ENCODE measurements around the gene MICAL2.
"Not testable (repeated sequence)": the region's sequence is repeated elsewhere in the genome, so short reads cannot be mapped to it uniquely, and the experiment has no call there.

MICAL2 gene

DNA sequence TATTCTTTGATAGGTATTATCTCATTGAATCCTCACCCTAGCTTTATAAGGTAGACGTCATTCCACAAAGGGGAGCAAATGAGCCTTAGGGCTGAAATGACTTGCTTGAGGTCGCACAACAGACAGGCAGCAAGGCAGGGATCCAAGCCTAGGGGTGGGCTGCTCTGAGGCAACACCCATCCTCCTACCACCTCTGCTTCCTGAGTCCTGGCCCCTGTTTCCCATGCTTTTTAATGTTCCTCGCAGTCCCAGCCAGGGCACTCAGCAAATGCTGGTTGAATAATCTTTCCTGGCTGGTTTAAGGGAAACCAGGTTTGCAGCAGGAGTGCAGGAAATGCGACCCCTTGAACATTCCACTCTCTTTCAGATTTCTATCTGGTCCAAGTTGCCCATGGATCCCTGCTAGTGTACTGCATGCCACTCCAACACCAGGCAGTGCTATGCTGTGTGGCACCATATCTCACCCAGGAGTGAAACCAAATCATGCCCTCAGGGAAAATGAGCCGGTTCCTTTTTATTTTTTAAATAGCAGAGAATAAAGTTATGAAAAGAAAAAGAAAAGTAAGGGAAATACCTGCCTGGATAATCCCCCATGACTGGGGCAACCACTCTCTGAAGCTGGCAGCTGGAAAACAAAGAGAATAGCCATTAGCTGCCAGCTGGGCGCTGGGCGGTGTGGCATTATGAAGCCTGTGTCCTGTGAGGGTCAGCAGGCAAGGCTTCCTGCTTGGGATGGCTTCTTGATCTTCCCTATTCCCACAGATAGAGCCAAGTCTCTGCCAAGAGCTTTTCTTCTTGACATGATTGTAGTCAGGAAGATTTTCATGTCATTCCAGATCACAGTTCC, 21.8 kb downstream of the MICAL2 start:
- in situ Hi-C loops (cut with MboI; ENCODE audit: low sequenced_read_pairs) = no loop called here

DNA sequence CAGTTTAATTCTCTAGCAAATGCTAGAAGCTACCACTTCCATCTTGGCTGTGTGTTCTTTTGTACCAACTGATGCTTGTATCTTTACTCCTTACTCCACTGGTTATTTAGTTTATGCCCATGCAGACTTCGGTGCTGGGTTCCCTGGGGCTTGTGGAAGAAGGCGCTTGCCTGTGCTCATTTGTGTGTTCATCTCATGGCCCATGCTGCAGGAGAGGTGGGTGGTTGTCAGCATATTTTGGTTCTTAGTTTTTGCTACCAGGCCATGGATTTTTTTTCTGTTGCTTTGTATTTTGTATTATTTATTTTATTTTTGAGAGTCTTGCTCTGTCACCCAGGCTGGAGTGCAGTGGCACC, 22.4 kb downstream of the MICAL2 start:
- in situ Hi-C loops (cut with MboI; ENCODE audit: low sequenced_read_pairs) = no loop called here

DNA sequence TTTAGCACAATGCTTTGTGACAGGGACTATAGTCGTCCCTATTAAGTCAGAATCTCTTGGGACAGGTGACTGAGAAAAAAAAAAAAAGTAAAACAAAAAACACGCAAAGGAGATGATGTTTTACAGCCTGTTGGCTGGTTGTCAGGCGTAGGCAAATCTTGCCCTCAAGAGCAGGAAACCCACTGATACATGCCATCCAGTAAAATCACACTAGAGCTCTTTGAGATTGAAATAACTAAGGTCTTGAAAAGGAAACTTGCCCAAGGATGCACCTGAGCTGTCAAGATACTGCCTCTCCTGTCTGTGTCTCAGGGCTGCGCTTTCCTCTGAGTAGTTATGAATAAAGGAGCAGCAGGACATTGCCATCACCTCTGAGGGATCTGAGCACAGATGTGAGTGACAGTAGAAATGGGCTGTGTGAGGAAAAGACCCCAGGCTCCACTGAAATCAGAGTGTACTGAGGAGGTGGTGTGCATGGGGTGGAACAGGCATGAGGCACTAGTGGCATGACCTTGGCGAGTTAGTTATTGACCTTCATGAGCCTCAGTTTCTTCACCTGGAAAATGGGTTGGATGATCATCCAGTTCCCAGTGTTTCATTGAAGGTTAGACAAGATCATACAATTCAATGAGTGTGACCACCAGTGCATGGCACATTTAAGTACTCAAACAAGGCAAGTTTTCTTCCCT, 23.3 kb downstream of the MICAL2 start:
- in situ Hi-C loops (cut with MboI; ENCODE audit: low sequenced_read_pairs) = no loop called here

DNA sequence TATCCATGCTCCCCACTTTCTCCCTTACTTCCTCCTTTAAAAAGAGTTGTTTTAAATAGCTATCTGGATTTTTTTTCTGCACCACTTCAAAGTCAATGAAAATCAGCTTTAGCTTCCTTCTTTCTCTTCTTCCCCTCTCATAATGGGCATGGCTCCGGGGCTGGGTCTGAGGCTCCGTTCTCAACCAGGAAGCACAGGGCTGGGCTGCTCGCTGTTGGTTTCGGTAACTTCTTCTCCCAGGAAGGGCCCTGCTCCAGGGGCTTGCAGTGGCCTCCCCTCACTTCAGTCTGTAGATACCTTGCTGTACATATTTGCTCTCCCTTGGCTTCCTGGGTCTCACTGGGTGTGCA, 23.8 kb downstream of the MICAL2 start:
- in situ Hi-C loops (cut with MboI; ENCODE audit: low sequenced_read_pairs) = no loop called here

DNA sequence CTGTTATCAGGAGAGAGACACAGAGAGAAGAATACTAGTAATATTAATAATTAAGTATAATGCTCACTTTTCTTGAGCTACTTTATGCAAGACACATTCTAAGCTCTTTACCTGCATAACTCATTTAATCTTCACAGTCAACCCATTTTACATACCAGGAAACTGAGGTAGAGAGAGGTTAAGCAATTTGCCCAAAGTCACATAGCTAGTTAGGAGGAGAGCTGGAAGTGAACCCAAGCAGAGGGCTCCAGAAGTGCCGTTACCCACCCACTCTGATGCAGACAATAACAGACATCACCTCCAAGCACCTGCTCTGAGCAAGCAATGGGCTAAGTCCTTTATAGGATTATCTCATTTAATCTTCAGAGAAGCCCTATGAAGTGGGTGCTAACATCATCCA, 24.8 kb downstream of the MICAL2 start:
- in situ Hi-C loops (cut with MboI; ENCODE audit: low sequenced_read_pairs) = no loop called here

DNA sequence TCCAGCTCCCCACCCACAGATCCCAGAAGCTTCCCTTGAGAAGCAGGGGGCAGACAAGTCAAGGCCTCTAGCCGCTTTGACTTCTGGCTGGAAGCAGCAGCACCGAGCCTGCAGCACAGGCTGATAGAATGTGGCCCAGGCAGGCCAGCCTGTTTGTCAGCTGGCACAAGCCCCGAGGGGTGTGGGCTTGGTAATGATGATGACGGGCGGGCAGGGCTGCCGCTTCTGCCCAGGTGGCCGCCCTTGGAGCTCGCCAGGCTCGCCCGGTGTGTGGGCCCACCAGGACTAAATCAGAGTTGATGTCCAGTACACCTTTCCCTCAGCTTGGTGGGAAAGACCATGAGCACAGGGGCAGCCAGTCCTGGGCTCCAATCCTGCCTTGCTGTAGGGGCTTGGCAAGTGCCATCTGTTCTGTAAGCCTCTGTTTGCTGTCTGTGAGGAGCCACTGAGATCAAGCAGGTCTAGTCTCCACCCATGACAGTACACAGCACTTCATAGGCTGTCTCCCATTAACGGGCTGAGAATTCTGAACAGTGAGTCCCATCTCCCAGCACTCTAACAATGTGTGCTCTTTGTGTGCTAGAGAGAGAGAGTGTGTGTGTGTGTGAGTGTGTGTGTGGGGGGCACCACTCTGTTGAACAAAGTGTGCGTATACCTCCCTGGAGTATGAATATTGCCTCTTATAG, 26.8 kb downstream of the MICAL2 start:
- in situ Hi-C loops (cut with MboI; ENCODE audit: low sequenced_read_pairs) = no loop called here

DNA sequence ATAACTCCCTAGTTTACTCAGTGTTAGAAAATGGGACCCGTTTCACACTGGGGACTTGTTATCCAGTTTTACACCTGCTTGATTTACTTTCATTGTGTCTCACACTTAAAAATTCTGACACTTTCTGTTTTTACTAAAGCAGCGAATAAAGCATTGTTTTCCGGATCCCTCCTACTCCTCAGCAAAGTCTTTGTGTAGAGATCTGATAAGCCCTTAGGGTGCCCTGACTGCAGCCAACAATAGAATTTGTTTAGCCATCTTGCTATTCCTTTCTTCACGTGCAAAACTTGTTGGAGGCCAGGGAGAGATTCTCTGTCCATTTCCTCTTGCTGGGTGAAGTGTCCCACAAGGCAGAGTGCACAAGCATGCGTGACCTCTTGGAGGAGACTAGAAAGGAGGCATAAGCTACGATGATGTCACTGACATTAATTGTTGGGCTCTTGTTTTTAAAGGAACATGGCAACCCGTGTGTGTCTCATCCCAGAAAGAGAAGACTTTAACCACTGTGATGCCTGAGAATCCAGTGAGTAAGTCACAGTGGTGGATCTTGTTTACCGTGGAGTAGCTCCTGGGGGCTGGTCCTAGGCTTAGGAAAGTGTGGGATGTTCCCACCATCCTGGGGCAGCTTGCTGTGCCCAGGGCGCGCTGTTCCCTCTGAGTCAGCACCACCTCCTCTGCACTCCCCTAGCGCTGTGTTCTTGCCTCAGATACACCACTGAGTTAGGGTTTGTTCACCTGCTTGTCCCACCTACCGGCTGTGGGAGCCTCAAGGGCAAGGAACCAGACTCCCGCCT, 27.7 kb downstream of the MICAL2 start:
- in situ Hi-C loops (cut with MboI; ENCODE audit: low sequenced_read_pairs) = no loop called here

DNA sequence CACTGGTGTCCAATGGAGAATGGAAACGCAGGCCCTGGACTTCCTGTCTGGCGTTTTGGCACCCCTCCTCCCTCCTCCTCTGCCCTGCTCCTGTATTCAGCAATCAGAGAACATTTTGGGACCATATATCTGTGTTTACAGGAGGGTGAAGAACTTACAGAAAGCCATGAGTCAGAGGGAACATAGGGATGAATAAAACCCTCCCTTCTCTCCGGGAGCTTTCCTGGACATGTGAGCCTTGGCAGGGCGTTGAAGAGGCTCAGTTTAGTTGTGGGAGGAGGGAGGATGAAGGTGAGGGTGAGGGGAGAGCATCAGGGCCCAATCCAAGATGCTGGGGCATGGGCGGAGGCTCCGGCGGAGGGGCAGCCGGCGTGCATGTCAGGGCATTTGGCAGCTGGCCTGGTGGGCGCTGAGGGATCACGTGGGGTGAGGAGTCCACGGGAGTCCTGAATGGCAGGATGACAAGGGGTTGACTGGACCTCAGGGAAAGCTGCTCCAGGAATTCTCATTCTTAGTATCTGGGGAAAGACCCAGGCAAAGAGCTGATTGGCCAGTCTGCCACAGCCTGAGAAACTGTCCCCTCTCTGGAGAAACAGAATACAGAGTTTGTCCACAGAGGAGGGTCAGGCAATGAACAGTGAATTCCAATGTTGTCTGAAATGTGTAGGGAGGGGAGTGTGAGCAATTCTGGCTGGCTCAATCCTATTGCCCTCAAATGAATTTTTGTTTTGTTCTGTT, 28.9 kb downstream of the MICAL2 start:
- in situ Hi-C loops (cut with MboI; ENCODE audit: low sequenced_read_pairs) = no loop called here

DNA sequence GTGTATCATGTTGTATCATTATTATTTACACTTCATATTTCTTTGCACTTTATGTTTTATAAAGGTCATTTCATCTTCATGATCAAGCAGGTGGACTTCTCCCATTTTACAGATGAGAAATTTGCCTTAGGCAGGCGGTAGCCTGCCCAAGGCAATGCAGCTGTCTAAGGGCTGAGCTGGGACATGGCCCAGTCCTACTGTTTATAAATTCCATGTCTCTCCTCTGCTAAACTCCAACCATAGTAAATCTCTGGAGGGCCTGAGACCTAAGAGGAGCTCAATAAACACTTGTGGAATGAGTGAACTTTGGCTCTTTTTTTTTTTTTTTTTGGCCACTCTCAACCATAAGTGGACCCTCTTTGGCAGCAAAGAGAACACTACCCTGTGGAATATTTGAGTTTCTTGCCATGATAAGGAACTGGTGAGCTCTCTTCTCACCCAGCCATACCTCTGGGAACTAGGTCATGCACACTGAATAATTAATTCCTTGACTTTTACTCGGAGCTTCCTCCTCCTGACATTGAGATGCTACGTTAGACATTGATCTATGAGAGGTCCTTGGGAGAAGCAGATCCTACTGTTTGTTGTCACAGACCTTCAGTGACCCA, 29.9 kb downstream of the MICAL2 start:
- in situ Hi-C loops (cut with MboI; ENCODE audit: low sequenced_read_pairs) = no loop called here

DNA sequence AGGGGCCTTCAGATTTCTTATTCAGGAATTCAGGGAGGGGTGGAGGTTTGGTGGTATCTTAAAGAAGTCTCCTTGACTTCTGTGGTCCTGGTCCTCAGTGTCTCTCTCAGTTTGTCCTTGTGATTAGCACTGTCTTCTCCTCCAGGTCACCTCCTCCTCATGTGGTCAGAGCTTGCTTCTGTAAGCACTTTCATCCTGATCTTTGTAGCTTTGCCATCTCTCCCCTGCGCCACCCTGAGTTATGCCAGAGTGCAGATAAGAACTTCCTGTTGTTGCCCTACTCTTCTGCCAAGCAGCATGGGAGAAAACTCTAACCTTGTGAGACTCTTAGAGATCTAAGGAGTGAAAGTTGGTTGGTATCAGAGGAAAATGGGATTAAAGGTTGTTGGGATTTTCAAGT, 30.9 kb downstream of the MICAL2 start:
- in situ Hi-C loops (cut with MboI; ENCODE audit: low sequenced_read_pairs) = no loop called here

DNA sequence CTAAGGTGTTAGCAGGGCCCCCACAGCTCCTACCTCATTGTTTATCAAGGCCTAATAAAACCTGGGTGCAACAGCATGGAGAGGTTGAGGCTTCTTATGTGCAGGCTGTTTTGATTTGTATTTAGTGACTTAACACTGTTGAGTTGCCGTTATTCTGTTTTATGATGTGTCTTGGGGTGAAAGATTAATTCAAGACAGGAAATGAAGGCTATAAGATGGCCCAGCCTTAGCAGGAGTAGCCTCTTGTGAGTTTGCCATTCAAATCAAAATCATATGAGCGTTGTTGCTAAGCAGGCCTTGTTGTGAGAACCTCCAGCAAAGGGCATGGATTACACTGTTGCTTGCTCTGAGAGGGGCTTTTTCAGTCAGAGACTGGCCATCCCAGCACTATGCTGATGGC, 31.8 kb downstream of the MICAL2 start:
- in situ Hi-C loops (cut with MboI; ENCODE audit: low sequenced_read_pairs) = no loop called here

DNA sequence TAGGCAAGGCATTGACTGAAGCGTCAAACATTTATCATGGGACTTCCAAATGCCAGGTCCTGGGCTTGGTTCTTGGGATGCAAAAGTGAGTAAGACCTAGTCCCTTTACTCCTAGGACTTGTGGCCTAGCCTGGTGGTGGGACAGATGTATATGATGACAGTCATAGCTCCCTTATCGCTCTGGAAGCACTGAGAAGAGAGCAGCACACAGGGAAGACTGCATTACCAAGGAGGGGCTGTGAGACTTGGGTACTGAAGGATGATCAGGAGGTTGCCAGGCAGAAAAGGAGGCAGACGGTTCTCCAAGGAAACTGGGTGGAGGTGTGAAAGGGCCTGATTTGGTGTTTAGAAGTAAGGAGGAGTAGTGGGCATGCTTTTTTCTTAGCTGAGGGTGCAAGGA, 32.5 kb downstream of the MICAL2 start:
- in situ Hi-C loops (cut with MboI; ENCODE audit: low sequenced_read_pairs) = no loop called here

DNA sequence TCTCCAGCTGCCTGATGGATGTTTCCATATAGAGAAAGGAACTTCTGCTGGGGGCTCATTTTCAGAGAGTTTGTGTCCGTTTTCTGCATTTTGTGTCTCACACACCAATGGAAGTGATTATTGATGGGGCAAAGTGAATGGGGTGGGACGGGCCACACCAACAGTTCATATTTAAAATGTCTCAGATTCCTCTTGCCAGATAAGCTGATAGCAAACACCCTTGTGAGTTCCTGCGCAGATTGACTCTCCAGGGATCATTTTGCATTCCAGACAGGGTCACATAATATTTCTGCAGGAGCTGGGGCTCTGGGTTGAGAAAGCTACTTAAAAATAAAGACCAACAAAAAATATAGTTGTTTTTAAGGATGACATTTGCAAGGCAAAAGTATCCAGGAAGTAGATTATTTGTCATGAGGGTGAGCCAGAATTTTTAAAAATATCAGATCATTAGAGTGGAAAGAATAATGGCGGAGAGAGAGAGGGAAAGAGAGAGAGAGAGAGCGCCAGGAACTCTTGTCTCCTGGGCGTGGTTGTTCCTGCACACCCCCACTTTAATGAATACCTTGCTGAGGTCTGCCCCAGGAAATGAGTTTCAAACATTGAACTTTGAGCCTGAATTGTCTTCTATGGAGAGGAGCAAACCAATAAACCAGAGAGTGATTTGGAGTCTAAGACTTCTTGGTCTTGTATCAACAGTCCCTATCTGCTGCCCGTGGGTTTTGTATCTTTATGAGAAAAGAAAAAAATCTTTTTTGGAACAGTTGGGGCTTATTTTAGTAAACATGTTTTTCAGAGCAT, 33.3 kb downstream of the MICAL2 start:
- in situ Hi-C loops (cut with MboI; ENCODE audit: low sequenced_read_pairs) = no loop called here

DNA sequence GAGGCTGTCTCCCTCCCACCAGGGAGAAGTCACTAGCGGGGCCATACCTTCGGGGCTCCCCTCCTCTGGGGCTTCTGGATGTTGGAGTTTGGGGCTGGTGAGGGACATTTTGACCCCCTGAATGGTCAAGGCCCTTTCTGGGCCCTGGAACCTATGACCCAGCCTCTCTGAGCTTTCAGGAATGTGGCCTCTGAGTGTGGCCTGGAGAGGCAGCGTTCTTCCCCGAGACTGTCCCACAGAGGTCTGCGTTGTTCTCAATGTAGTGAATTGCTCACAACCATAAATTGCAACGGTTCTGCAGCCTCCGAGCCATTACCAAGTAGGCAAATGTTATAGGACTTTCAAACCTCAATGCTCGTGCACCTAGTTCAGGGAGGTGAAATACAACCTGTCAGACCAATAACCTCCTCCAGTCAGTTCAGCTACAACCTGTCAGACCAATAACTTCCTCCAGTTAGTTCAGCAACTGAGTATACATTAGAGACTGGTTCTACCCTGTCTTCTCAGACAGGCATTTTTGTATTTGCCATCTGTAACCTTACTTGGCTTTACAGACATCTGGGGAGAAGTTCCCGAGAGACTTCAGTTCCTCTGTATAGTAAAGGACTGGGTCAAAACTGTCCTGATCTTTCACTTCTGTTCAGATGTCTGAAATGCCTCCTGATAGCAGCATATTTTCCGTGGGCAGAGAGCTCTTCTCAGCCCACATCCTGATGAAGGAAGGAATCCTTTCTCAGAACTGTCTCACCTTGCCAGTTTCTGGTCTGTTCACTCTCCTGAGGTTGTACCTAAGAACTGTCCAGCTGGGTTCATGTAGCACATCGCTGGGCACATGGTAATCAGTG, 34.2 kb downstream of the MICAL2 start:
- in situ Hi-C loops (cut with MboI; ENCODE audit: low sequenced_read_pairs) = no loop called here

DNA sequence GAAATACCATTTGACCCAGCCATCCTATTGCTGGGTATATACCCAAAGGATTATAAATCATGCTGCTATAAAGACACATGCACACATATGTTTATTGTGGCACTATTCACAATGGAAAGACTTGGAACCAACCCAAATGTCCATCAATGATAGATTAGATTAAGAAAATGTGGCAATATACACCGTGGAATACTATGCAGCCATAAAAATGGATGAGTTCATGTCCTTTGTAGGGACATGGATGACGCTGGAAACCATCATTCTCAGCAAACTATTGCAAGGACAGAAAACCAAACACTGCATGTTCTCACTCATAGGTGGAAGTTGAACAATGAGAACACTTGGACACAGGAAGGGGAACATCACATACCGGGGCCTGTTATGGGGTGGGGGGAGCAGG, 36.3 kb downstream of the MICAL2 start:
- in situ Hi-C loops (cut with MboI; ENCODE audit: low sequenced_read_pairs) = not testable (repeated sequence)

DNA sequence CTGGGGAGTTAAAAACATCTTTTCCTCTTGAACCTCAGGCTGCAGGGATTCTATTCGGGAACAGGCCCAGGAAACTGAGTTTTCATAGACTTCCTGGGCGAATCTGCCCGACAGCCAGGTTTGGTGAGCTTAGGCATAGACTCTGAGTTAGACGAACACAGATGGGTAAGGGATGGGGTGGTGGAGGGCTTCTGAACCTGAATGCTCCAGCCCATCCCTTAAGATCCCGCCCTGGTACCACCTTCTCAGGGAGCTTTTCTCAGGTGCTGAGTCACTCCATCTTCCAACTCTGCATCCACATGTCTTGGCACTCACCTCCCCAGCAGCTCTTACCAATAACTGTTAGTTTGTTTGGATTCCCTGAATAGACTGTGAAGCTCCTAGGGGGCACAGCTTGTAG, 37.4 kb downstream of the MICAL2 start:
- in situ Hi-C loops (cut with MboI; ENCODE audit: low sequenced_read_pairs) = no loop called here

DNA sequence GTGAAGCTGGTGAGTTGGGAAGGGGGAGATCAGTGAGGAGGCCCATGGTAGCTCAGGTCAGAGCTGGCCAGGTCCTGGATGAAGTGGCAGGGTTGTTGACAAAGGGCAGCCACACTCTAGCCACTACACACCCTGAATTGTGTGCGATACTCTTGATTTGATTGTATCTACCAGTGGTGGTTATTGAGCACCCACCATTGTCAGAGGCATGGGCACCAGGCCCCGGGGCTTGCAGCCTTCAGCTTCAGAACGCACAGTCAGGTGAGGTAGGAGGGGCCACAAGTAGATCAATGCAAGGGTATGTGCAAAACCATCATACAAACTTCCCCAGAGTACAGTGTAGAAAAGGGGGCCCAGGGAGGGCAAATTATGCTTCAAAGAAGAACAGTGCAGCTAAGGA, 38.1 kb downstream of the MICAL2 start:
- in situ Hi-C loops (cut with MboI; ENCODE audit: low sequenced_read_pairs) = no loop called here

DNA sequence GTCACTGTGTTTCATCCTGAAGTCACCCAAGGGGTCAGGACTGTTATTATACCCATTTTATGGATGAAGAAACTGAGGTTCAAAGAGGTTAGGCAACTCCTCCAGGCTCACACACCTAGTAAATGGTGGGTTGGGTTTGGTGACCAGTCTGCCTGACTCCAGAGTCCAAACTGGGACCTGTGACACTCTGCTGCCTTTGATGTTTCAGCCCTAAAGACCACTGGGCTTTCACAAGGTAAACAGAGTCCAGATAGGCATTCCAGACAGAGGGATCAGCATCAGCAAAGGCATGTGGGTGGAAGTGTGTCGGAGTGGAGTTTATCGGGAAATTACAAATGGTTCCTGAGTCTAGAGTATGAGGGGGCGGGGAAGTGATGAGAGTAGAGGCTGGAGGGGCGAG, 38.5 kb downstream of the MICAL2 start:
- in situ Hi-C loops (cut with MboI; ENCODE audit: low sequenced_read_pairs) = no loop called here

Data from hTERT RPE-1 (cell line).